CD4-positive, alpha-beta T cell (primary cell): ENCODE measurements around the gene SORCS2. TPM values are rescaled to one million over a fixed set of nuclear protein-coding genes. Genes with fewer than 3 reads are reported as not detected.

Source experiments
- ATAC-seq: fragments of 200-7000 bp; cut with Tn5 transposase; one replicate; pipeline ENCODE4 v1.10.0; 2022; ENCODE audit warnings: mild to moderate bottlenecking; ENCODE audit not compliant: poor library complexity
- CTCF ChIA-PET: fragments of 350-600 bp; sonication (Branson Sonifier 250); formaldehyde crosslinking; loops from one replicate; lab custom pipeline; 2021; ENCODE audit warnings: antibody characterized with exemption, inconsistent platforms; lab: Charles Lee
- POLR2A ChIA-PET: fragments of 350-600 bp; sonication (Branson Sonifier 250); formaldehyde crosslinking; loops from one replicate; lab custom pipeline; 2021; ENCODE audit warnings: antibody characterized with exemption, inconsistent platforms; lab: Charles Lee
- DNase-seq, 14 experiments: peaks; one replicate each; pipeline ENCODE4 v3.0.0-alpha.2; 2013 to 2020; ENCODE audit warnings: mixed read lengths in 2 of 14
- H3K27ac ChIP-seq, 2 donors: one replicate each; pipeline versions ENCODE4 v1.5.1 to v1.7.0; 2013; ENCODE audit warnings: low read length in 2 of 2, low read depth in 1 of 2, mild to moderate bottlenecking in 1 of 2
- H3K27me3 ChIP-seq, 2 experiments: 1 replicate in 1 of 2; 2 replicates in 1 of 2; pipeline versions ENCODE4 v1.6.1 to v1.7.0; 2013; ENCODE audit warnings: low read length in 2 of 2, control low read depth in 1 of 2, mild to moderate bottlenecking in 1 of 2, moderate library complexity in 1 of 2; ENCODE audit not compliant: insufficient read depth in 2 of 2, control insufficient read depth in 1 of 2
- H3K36me3 ChIP-seq: one replicate; pipeline ENCODE4 v1.6.1; 2013; ENCODE audit warnings: low read length, control low read depth; ENCODE audit not compliant: insufficient read depth
- H3K4me1 ChIP-seq: one replicate; pipeline ENCODE4 v1.6.1; 2013; ENCODE audit warnings: low read length, control low read depth; ENCODE audit not compliant: insufficient read depth
- H3K4me3 ChIP-seq: one replicate; pipeline ENCODE4 v1.5.1; 2013; ENCODE audit warnings: mild to moderate bottlenecking, low read length, moderate library complexity
- H3K9me3 ChIP-seq, 2 experiments: 1 replicate in 1 of 2; 2 replicates in 1 of 2; pipeline versions ENCODE4 v1.6.1 to v1.7.0; 2013; ENCODE audit warnings: low read length in 2 of 2, mild to moderate bottlenecking in 2 of 2, control low read depth in 1 of 2, moderate library complexity in 1 of 2; ENCODE audit not compliant: control insufficient read depth in 1 of 2, insufficient read depth in 1 of 2
- H3K27ac Mint-ChIP-seq: one replicate; pipeline ENCODE4 v1.8.0; 2020; ENCODE audit warnings: mixed read lengths
- H3K27me3 Mint-ChIP-seq: one replicate; pipeline ENCODE4 v1.8.0; 2021; ENCODE audit warnings: mixed read lengths
- H3K36me3 Mint-ChIP-seq: one replicate; pipeline ENCODE4 v1.8.0; 2021; ENCODE audit warnings: low read depth, mixed read lengths
- H3K4me1 Mint-ChIP-seq: one replicate; pipeline ENCODE4 v1.8.0; 2021; ENCODE audit warnings: low read depth, mixed read lengths
- H3K4me3 Mint-ChIP-seq: one replicate; pipeline ENCODE4 v1.8.0; 2020; ENCODE audit warnings: mild to moderate bottlenecking, mixed read lengths
- H3K9me3 Mint-ChIP-seq: one replicate; pipeline ENCODE4 v1.8.0; 2020; ENCODE audit warnings: mixed read lengths
- intact Hi-C, 2 experiments: fragments of 100-400 bp; cut with DNase I in 1 of 2; cut with micrococcal nuclease in 1 of 2; formaldehyde crosslinking; loops; one replicate each; pipeline versions ENCODE4 v1.15.1 to v1.9.0; 2023 to 2025; cut with DNase I, micrococcal nuclease
- total RNA-seq, 174 experiments: library from RNA in 2 of 174; stranded (reverse) in 2 of 174; gene quantifications; one replicate each; pipeline ENCODE4 v1.2.3 and lab custom pipeline; 2021 to 2026
- TF ChIP-seq, protein P1 (sequence below): fragments of 200-600 bp; IDR thresholded peaks from one replicate; pipeline ENCODE4 v1.8.0; 2022; ENCODE audit warnings: antibody characterized with exemption, mild to moderate bottlenecking

Gene SORCS2
- total RNA-seq, 2 experiments from 2014 or later = not detected

GRCh38 chr4:7300711-7301095 lies 108.4 kb downstream of the SORCS2 start:
- Histone ChIP-seq H3K36me3 (no peaks in the 10 kb centered on the region), H3K27ac (no peak overlapping the region), H3K4me3 (no peak overlapping the region), H3K27me3 (peaks cover 0 to 2% of the 10 kb centered on the region in 2 experiments), H3K4me1 (no peaks in the 10 kb centered on the region), H3K9me3 (peaks cover 0 to 4% of the 10 kb centered on the region in 2 experiments)
- no peak overlapping the region for H3K27ac Mint-ChIP-seq
- TF ChIP-seq, protein P1, sequence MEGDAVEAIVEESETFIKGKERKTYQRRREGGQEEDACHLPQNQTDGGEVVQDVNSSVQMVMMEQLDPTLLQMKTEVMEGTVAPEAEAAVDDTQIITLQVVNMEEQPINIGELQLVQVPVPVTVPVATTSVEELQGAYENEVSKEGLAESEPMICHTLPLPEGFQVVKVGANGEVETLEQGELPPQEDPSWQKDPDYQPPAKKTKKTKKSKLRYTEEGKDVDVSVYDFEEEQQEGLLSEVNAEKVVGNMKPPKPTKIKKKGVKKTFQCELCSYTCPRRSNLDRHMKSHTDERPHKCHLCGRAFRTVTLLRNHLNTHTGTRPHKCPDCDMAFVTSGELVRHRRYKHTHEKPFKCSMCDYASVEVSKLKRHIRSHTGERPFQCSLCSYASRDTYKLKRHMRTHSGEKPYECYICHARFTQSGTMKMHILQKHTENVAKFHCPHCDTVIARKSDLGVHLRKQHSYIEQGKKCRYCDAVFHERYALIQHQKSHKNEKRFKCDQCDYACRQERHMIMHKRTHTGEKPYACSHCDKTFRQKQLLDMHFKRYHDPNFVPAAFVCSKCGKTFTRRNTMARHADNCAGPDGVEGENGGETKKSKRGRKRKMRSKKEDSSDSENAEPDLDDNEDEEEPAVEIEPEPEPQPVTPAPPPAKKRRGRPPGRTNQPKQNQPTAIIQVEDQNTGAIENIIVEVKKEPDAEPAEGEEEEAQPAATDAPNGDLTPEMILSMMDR = no peak
- CTCF ChIA-PET = no interaction called here
- POLR2A ChIA-PET = no interaction called here
- ATAC-seq (no peak), DNase-seq (no peak)
- H3K36me3 Mint-ChIP-seq = no peaks in the 10 kb centered on the region
- H3K9me3 Mint-ChIP-seq = no peaks in the 10 kb centered on the region
- H3K27me3 Mint-ChIP-seq = peaks cover 31% of the 10 kb centered on the region
- intact Hi-C loops = no loop called here
- no peaks in the 10 kb centered on the region for H3K4me1 Mint-ChIP-seq
- H3K4me3 Mint-ChIP-seq = no peak overlapping the region

- ATAC-seq = no peak
- no peak overlapping the region for H3K27ac ChIP-seq
- no peak overlapping the region for H3K4me3 Mint-ChIP-seq
- peaks cover 0 to 8% of the 10 kb centered on the region in 2 experiments for H3K9me3 ChIP-seq
- no peak for DNase-seq
- TF ChIP-seq, protein P1 = no peak
- H3K4me1 ChIP-seq = no peaks in the 10 kb centered on the region
- intact Hi-C loops = no loop called here
- H3K36me3 ChIP-seq = no peaks in the 10 kb centered on the region
- H3K4me3 ChIP-seq = no peak overlapping the region
- CTCF ChIA-PET = no interaction called here
- POLR2A ChIA-PET = no interaction called here
- H3K27me3 ChIP-seq = peaks cover 0 to 2% of the 10 kb centered on the region in 2 experiments
- no peaks in the 10 kb centered on the region for H3K9me3 Mint-ChIP-seq
- H3K27me3 Mint-ChIP-seq = peaks cover 31% of the 10 kb centered on the region
- no peaks in the 10 kb centered on the region for H3K36me3 Mint-ChIP-seq
- H3K27ac Mint-ChIP-seq = no peak overlapping the region
- H3K4me1 Mint-ChIP-seq = no peaks in the 10 kb centered on the region
Measured at GRCh38 chr4:7301126-7301785, 108.9 kb downstream of the SORCS2 start.

- no peaks in the 10 kb centered on the region for H3K9me3 Mint-ChIP-seq
- TF ChIP-seq, protein P1 = no peak
- no peak overlapping the region for H3K4me3 ChIP-seq
- H3K9me3 ChIP-seq = peaks cover 0 to 8% of the 10 kb centered on the region in 2 experiments
- peaks cover 0 to 2% of the 10 kb centered on the region in 2 experiments for H3K27me3 ChIP-seq
- H3K27ac ChIP-seq = no peak overlapping the region
- H3K36me3 ChIP-seq = no peaks in the 10 kb centered on the region
- no peaks in the 10 kb centered on the region for H3K4me1 Mint-ChIP-seq
- ATAC-seq (no peak), DNase-seq (no peak)
- no peak overlapping the region for H3K27ac Mint-ChIP-seq
- H3K36me3 Mint-ChIP-seq = no peaks in the 10 kb centered on the region
- H3K4me3 Mint-ChIP-seq = no peak overlapping the region
- intact Hi-C loops = no loop called here
- H3K27me3 Mint-ChIP-seq = peaks cover 31% of the 10 kb centered on the region
- ChIA-PET POLR2A (no interaction called here), CTCF (interaction anchor here (0.6 kb wide), 1 partner anchor 971 kb away, joined by 3 read pairs; no protein-coding TSS in a partner anchor)
- H3K4me1 ChIP-seq = no peaks in the 10 kb centered on the region
Measured at GRCh38 chr4:7301846-7302630, 109.7 kb downstream of the SORCS2 start.
